Measurements from ENCODE around the gene MYH11.

Gene MYH11

GRCh38 chr16:15775663-15776304 is 81.0 kb downstream of the MYH11 start:
- H3K27ac Mint-ChIP-seq = no peak overlapping the region
- H3K27me3 Mint-ChIP-seq = no peaks in the 10 kb centered on the region
- H3K9me3 Mint-ChIP-seq = no peaks in the 10 kb centered on the region
- no peaks in the 10 kb centered on the region for H3K36me3 Mint-ChIP-seq (ENCODE audit: low read depth)
- DNase-seq = no peak
- no peaks in the 10 kb centered on the region for H3K4me1 Mint-ChIP-seq (ENCODE audit: low read depth)
- no peak overlapping the region for H3K4me3 Mint-ChIP-seq

GRCh38 chr16:15775209-15775608 is 81.6 kb downstream of the MYH11 start:
- Mint-ChIP-seq H3K9me3 (no peaks in the 10 kb centered on the region), H3K4me3 (no peak overlapping the region), H3K4me1 (ENCODE audit: low read depth) (no peaks in the 10 kb centered on the region), H3K27me3 (no peaks in the 10 kb centered on the region), H3K36me3 (ENCODE audit: low read depth) (no peaks in the 10 kb centered on the region), H3K27ac (no peak overlapping the region)
- no peak for DNase-seq

- H3K4me1 Mint-ChIP-seq (ENCODE audit: low read depth) = no peaks in the 10 kb centered on the region
- DNase-seq = no peak
- H3K36me3 Mint-ChIP-seq (ENCODE audit: low read depth) = no peaks in the 10 kb centered on the region
- H3K27me3 Mint-ChIP-seq = no peaks in the 10 kb centered on the region
- H3K4me3 Mint-ChIP-seq = no peak overlapping the region
- no peak overlapping the region for H3K27ac Mint-ChIP-seq
- H3K9me3 Mint-ChIP-seq = no peaks in the 10 kb centered on the region
Measured at GRCh38 chr16:15773968-15774367, 82.9 kb downstream of the MYH11 start.

GRCh38 chr16:15772579-15773293 is 84.1 kb downstream of the MYH11 start:
- Mint-ChIP-seq H3K9me3 (no peaks in the 10 kb centered on the region), H3K36me3 (ENCODE audit: low read depth) (no peaks in the 10 kb centered on the region), H3K4me1 (ENCODE audit: low read depth) (no peaks in the 10 kb centered on the region), H3K4me3 (no peak overlapping the region), H3K27me3 (no peaks in the 10 kb centered on the region), H3K27ac (no peak overlapping the region)
- no peak for DNase-seq

GRCh38 chr16:15771694-15772093 is 85.1 kb downstream of the MYH11 start:
- Mint-ChIP-seq H3K27ac (no peak overlapping the region), H3K36me3 (ENCODE audit: low read depth) (no peaks in the 10 kb centered on the region), H3K9me3 (no peaks in the 10 kb centered on the region), H3K4me3 (no peak overlapping the region), H3K27me3 (no peaks in the 10 kb centered on the region), H3K4me1 (ENCODE audit: low read depth) (no peaks in the 10 kb centered on the region)
- no peak for DNase-seq

- no peak overlapping the region for H3K27ac Mint-ChIP-seq
- H3K4me1 Mint-ChIP-seq (ENCODE audit: low read depth) = no peaks in the 10 kb centered on the region
- no peaks in the 10 kb centered on the region for H3K36me3 Mint-ChIP-seq (ENCODE audit: low read depth)
- DNase-seq = no peak
- peaks cover 2% of the 10 kb centered on the region for H3K27me3 Mint-ChIP-seq
- no peaks in the 10 kb centered on the region for H3K9me3 Mint-ChIP-seq
- no peak overlapping the region for H3K4me3 Mint-ChIP-seq
Measured at GRCh38 chr16:15770512-15770911, 86.3 kb downstream of the MYH11 start.

GRCh38 chr16:15770107-15770506 is 86.7 kb downstream of the MYH11 start:
- no peak overlapping the region for H3K27ac Mint-ChIP-seq
- no peaks in the 10 kb centered on the region for H3K36me3 Mint-ChIP-seq (ENCODE audit: low read depth)
- H3K4me3 Mint-ChIP-seq = no peak overlapping the region
- peaks cover 5% of the 10 kb centered on the region for H3K27me3 Mint-ChIP-seq
- DNase-seq = no peak
- no peaks in the 10 kb centered on the region for H3K4me1 Mint-ChIP-seq (ENCODE audit: low read depth)
- no peaks in the 10 kb centered on the region for H3K9me3 Mint-ChIP-seq

- Mint-ChIP-seq H3K27me3 (peaks cover 11% of the 10 kb centered on the region), H3K4me3 (no peak overlapping the region), H3K36me3 (ENCODE audit: low read depth) (no peaks in the 10 kb centered on the region), H3K9me3 (no peaks in the 10 kb centered on the region), H3K4me1 (ENCODE audit: low read depth) (no peaks in the 10 kb centered on the region), H3K27ac (no peak overlapping the region)
- DNase-seq = no peak
Measured at GRCh38 chr16:15769239-15769638, 87.6 kb downstream of the MYH11 start.

GRCh38 chr16:15768201-15768600 is 88.6 kb downstream of the MYH11 start:
- no peaks in the 10 kb centered on the region for H3K9me3 Mint-ChIP-seq
- no peak overlapping the region for H3K27ac Mint-ChIP-seq

GRCh38 chr16:15766918-15767317 is 89.9 kb downstream of the MYH11 start:
- H3K4me1 Mint-ChIP-seq (ENCODE audit: low read depth) = no peaks in the 10 kb centered on the region
- peaks cover 19% of the 10 kb centered on the region for H3K27me3 Mint-ChIP-seq
- no peaks in the 10 kb centered on the region for H3K9me3 Mint-ChIP-seq
- H3K36me3 Mint-ChIP-seq (ENCODE audit: low read depth) = no peaks in the 10 kb centered on the region
- H3K4me3 Mint-ChIP-seq = no peak overlapping the region
- DNase-seq = no peak
- H3K27ac Mint-ChIP-seq = no peak overlapping the region

More at GRCh38 chr16:15768201-15768600, 88.6 kb downstream of the MYH11 start:
- no peaks in the 10 kb centered on the region for H3K4me1 Mint-ChIP-seq (ENCODE audit: low read depth)
- peaks cover 13% of the 10 kb centered on the region for H3K27me3 Mint-ChIP-seq
- no peak for DNase-seq
- H3K36me3 Mint-ChIP-seq (ENCODE audit: low read depth) = no peaks in the 10 kb centered on the region
- no peak overlapping the region for H3K4me3 Mint-ChIP-seq

- no peak overlapping the region for H3K27ac Mint-ChIP-seq
- no peak overlapping the region for H3K4me3 Mint-ChIP-seq
- no peak for DNase-seq
- no peaks in the 10 kb centered on the region for H3K9me3 Mint-ChIP-seq
- no peaks in the 10 kb centered on the region for H3K4me1 Mint-ChIP-seq (ENCODE audit: low read depth)
- no peaks in the 10 kb centered on the region for H3K36me3 Mint-ChIP-seq (ENCODE audit: low read depth)
- peaks cover 23% of the 10 kb centered on the region for H3K27me3 Mint-ChIP-seq
Measured at GRCh38 chr16:15765880-15766279, 90.9 kb downstream of the MYH11 start.

GRCh38 chr16:15765116-15765515 is 91.7 kb downstream of the MYH11 start:
- no peak for DNase-seq
- Mint-ChIP-seq H3K4me1 (ENCODE audit: low read depth) (no peaks in the 10 kb centered on the region), H3K4me3 (no peak overlapping the region), H3K27ac (no peak overlapping the region), H3K36me3 (ENCODE audit: low read depth) (no peaks in the 10 kb centered on the region), H3K9me3 (no peaks in the 10 kb centered on the region), H3K27me3 (peaks cover 27% of the 10 kb centered on the region)

- H3K27ac Mint-ChIP-seq = no peak overlapping the region
- H3K36me3 Mint-ChIP-seq (ENCODE audit: low read depth) = no peaks in the 10 kb centered on the region
- H3K9me3 Mint-ChIP-seq = no peaks in the 10 kb centered on the region
- H3K4me3 Mint-ChIP-seq = no peak overlapping the region
- peaks cover 32% of the 10 kb centered on the region for H3K27me3 Mint-ChIP-seq
- no peak for DNase-seq
- no peaks in the 10 kb centered on the region for H3K4me1 Mint-ChIP-seq (ENCODE audit: low read depth)
Measured at GRCh38 chr16:15764112-15764511, 92.7 kb downstream of the MYH11 start.

GRCh38 chr16:15760129-15760528 is 96.7 kb downstream of the MYH11 start:
- Mint-ChIP-seq H3K4me1 (ENCODE audit: low read depth) (peaks cover 4% of the 10 kb centered on the region), H3K27me3 (peaks cover 36% of the 10 kb centered on the region), H3K27ac (no peak overlapping the region), H3K36me3 (ENCODE audit: low read depth) (no peaks in the 10 kb centered on the region), H3K4me3 (no peak overlapping the region), H3K9me3 (no peaks in the 10 kb centered on the region)
- no peak for DNase-seq

GRCh38 chr16:15759070-15759469 is 97.8 kb downstream of the MYH11 start:
- H3K27me3 Mint-ChIP-seq = peaks cover 29% of the 10 kb centered on the region
- no peak overlapping the region for H3K4me3 Mint-ChIP-seq
- H3K9me3 Mint-ChIP-seq = no peaks in the 10 kb centered on the region
- no peak overlapping the region for H3K27ac Mint-ChIP-seq
- DNase-seq = no peak
- peaks cover 4% of the 10 kb centered on the region for H3K4me1 Mint-ChIP-seq (ENCODE audit: low read depth)
- no peaks in the 10 kb centered on the region for H3K36me3 Mint-ChIP-seq (ENCODE audit: low read depth)
